Measurements from ENCODE around the gene DENND5A.
"Not testable (repeated sequence)": the region's sequence is repeated elsewhere in the genome, so short reads cannot be mapped to it uniquely, and the experiment has no call there.

DENND5A gene

GRCh38 chr11:9264316-9265210, 587 bp downstream of the DENND5A start:
- peak; percentile 74 for DNase-seq

- peak; percentile 74 for DNase-seq
Measured at GRCh38 chr11:9263840-9264315, 1.3 kb downstream of the DENND5A start.

GRCh38 chr11:9260838-9261146, 4.4 kb downstream of the DENND5A start:
- DNase-seq: not testable (repeated sequence)

- no peak for DNase-seq
Measured at GRCh38 chr11:9259981-9260837, 4.9 kb downstream of the DENND5A start.

- not testable (repeated sequence) for DNase-seq
Measured at GRCh38 chr11:9258279-9258678, 6.9 kb downstream of the DENND5A start.

- no peak for DNase-seq
Measured at GRCh38 chr11:9254416-9254815, 10.7 kb downstream of the DENND5A start.

GRCh38 chr11:9253086-9253485, 12.1 kb downstream of the DENND5A start:
- DNase-seq: no peak

- no peak for DNase-seq
Measured at GRCh38 chr11:9251311-9251710, 13.8 kb downstream of the DENND5A start.

- DNase-seq: peak; percentile 73
Measured at GRCh38 chr11:9250139-9250582, 15.0 kb downstream of the DENND5A start.

- no peak for DNase-seq
Measured at GRCh38 chr11:9249252-9249651, 15.9 kb downstream of the DENND5A start.

GRCh38 chr11:9247863-9248262, 17.3 kb downstream of the DENND5A start:
- DNase-seq: no peak

GRCh38 chr11:9236242-9236641, 28.9 kb downstream of the DENND5A start:
- not testable (repeated sequence) for DNase-seq

GRCh38 chr11:9232482-9232881, 32.7 kb downstream of the DENND5A start:
- DNase-seq: no peak

- DNase-seq: no peak
Measured at GRCh38 chr11:9231848-9232177, 33.3 kb downstream of the DENND5A start.

GRCh38 chr11:9230296-9230695, 34.9 kb downstream of the DENND5A start:
- no peak for DNase-seq

GRCh38 chr11:9228091-9228490, 37.1 kb downstream of the DENND5A start:
- no peak for DNase-seq

- no peak for DNase-seq
Measured at GRCh38 chr11:9225748-9226298, 39.3 kb downstream of the DENND5A start.

GRCh38 chr11:9222654-9223053, 42.5 kb downstream of the DENND5A start:
- DNase-seq: no peak

GRCh38 chr11:9220853-9221252, 44.3 kb downstream of the DENND5A start:
- not testable (repeated sequence) for DNase-seq

- DNase-seq: no peak
Measured at GRCh38 chr11:9219572-9219971, 45.6 kb downstream of the DENND5A start.

GRCh38 chr11:9219115-9219514, 46.0 kb downstream of the DENND5A start:
- no peak for DNase-seq

GRCh38 chr11:9214765-9215164, 50.4 kb downstream of the DENND5A start:
- DNase-seq: no peak

- DNase-seq: no peak
Measured at GRCh38 chr11:9211322-9211721, 53.8 kb downstream of the DENND5A start.

- no peak for DNase-seq
Measured at GRCh38 chr11:9210922-9211320, 54.2 kb downstream of the DENND5A start.

Measured in activated effector memory CD4-positive, alpha-beta T cell treated with anti-CD3 and anti-CD28 coated beads, Interleukin-2, amount 50 U/mL, for 16 hours (primary cell).